Frontal cortex (tissue), 4 donors: ENCODE measurements around the gene USO1. TPM values are rescaled to one million over a fixed set of nuclear protein-coding genes. Genes with fewer than 3 reads are reported as not detected.
"Not testable (repeated sequence)": the region's sequence is repeated elsewhere in the genome, so short reads cannot be mapped to it uniquely, and the experiment has no call there.

Experiments used
- DNase-seq, 2 donors: peaks; one replicate each; pipeline ENCODE4 v3.0.0; 2012; ENCODE audit warnings: low spot score in 2 of 2
- FAIRE-seq: peaks from 2 replicates; lab custom pipeline; 2012; peaks lifted over from hg19 to GRCh38; lab: Jason Lieb, UNC
- small RNA-seq: library from RNA; depleted of rRNA; stranded (forward); fragments of <200 nt; gene quantifications from one replicate; pipeline ENCODE3, GENCODE V24; 2014
- total RNA-seq: library from RNA; depleted of rRNA; stranded (reverse); fragments of >200 nt; gene quantifications from one replicate; pipeline ENCODE4 v1.2.3, GENCODE V29; 2014
- donor health status: control.
- donor health status: control.
- donor health status: control.

USO1 gene
- total RNA-seq, 1 donor from 2014 or later, result 48.9 TPM

GRCh38 chr4:75831856-75832405, 107.6 kb downstream of the USO1 start:
- DNase-seq (no peak), FAIRE-seq (no peak)

GRCh38 chr4:75834095-75834771, 109.9 kb downstream of the USO1 start:
- DNase-seq (no peak), FAIRE-seq (no peak)

GRCh38 chr4:75834772-75835154, 110.4 kb downstream of the USO1 start:
- DNase-seq (no peak), FAIRE-seq (no peak)

- DNase-seq (no peak), FAIRE-seq (no peak)
These were observed 117.5 kb downstream of the USO1 start for GRCh38 chr4:75841641-75842520.

- no peak for DNase-seq
- FAIRE-seq, result no peak
These were observed 119.2 kb downstream of the USO1 start for GRCh38 chr4:75843596-75843995.

GRCh38 chr4:75844151-75844662, 119.8 kb downstream of the USO1 start:
- no peak for DNase-seq

GRCh38 chr4:75845992-75846391, 121.6 kb downstream of the USO1 start:
- FAIRE-seq (no peak), DNase-seq (no peak)

More at GRCh38 chr4:75844151-75844662, 119.8 kb downstream of the USO1 start:
- FAIRE-seq, result no peak

- not testable (repeated sequence) for FAIRE-seq
- DNase-seq, result peak; percentile 14 to 49
These were observed 123.9 kb downstream of the USO1 start for GRCh38 chr4:75848171-75848760.

GRCh38 chr4:75848891-75849290, 124.5 kb downstream of the USO1 start:
- DNase-seq (no peak), FAIRE-seq (no peak)

- FAIRE-seq (no peak), DNase-seq (no peak)
These were observed 125.1 kb downstream of the USO1 start for GRCh38 chr4:75849461-75849860.

GRCh38 chr4:75858721-75859120, 134.3 kb downstream of the USO1 start:
- FAIRE-seq (no peak), DNase-seq (no peak)

- FAIRE-seq, result no peak
These were observed 136.2 kb downstream of the USO1 start for GRCh38 chr4:75860606-75861005.

More at GRCh38 chr4:75860606-75861005, 136.2 kb downstream of the USO1 start:
- no peak for DNase-seq

Small RNA genes within 50 kb of the gene (small RNA-seq; reads per million reads assigned to genes)
- not detected for gene RNU2-16P

Other genes with a start within 250 kb of the USO1 start
- gene RCHY1, start 210.2 kb upstream of the USO1 start, total RNA-seq, result 48.5 TPM
- gene THAP6, start 210.1 kb upstream of the USO1 start, total RNA-seq, result 13.0 TPM
- not detected for gene ODAPH, start 168.5 kb upstream of the USO1 start, total RNA-seq
- gene CDKL2, start 94.0 kb upstream of the USO1 start, total RNA-seq, result 60.7 TPM
- 472 TPM for gene G3BP2, start 51.2 kb upstream of the USO1 start, total RNA-seq
- gene PPEF2, start 177.9 kb downstream of the USO1 start, total RNA-seq, result under 0.01 TPM
- gene NAAA, start 216.4 kb downstream of the USO1 start, total RNA-seq, result 16.7 TPM